Measurements from ENCODE around the gene TTC7B. TPM values are rescaled to one million over a fixed set of nuclear protein-coding genes. Genes with fewer than 3 reads are reported as not detected.
A peak's percentile ranks its signal among the peaks of the same experiment; 100 is the strongest.

Gene TTC7B
- total and polyA plus RNA-seq, 7 donors, result 18.9 to 97.0 (median 59.0) TPM

DNA sequence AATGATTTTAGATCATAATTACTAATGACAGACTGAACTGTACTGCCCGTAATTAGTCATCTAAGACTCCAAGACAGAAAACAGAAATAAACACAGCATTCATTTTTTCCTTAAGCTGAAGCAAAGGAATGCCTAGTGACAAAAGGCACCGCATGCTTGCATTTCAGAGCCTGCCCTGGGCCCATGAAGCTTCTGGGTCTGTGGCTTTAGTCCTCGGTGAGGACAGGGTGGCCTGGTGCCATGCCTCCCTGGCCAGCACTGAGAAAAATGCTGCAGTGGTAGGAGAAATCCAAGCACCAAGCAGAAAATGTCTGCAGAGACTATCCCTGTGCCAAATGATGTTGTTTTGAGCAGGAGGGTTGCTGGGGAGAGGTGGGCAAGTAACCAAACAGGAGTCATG, 247.8 kb downstream of the TTC7B start:
- no peak for TF ChIP-seq CTCF (IDR thresholded peaks at IDR 0.05)
- no peak overlapping the region for H3K4me3 ChIP-seq
- intact Hi-C loops (cut with DNase I), result no loop called here
- no peaks in the 10 kb centered on the region for H3K27me3 ChIP-seq (ENCODE audit: insufficient read depth in 3 of 3, low read length in 2 of 3)
- no peak for ATAC-seq
- H3K27ac ChIP-seq, result no peak overlapping the region
- peak in 1 of 2 donors; percentile 17 for DNase-seq
- no peaks in the 10 kb centered on the region for H3K36me3 ChIP-seq (ENCODE audit: insufficient read depth in 1 of 2, low read depth in 1 of 2)
- H3K4me1 ChIP-seq, result peaks cover 16% of the 10 kb centered on the region
- 45 to 54% (median 48%) methylated on average over 3 of the region's 3 CpGs for WGBS, 3 donors
- H3K9me3 ChIP-seq, result no peaks in the 10 kb centered on the region

- WGBS, 3 donors, result 68 to 82% (median 77%) methylated on average over 7 of the region's 7 CpGs
- Histone ChIP-seq H3K36me3 (ENCODE audit: insufficient read depth in 1 of 2, low read depth in 1 of 2) (no peaks in the 10 kb centered on the region), H3K9me3 (no peaks in the 10 kb centered on the region), H3K4me1 (peaks cover 16% of the 10 kb centered on the region), H3K27me3 (ENCODE audit: insufficient read depth in 3 of 3, low read length in 2 of 3) (no peaks in the 10 kb centered on the region), H3K4me3 (no peak overlapping the region), H3K27ac (no peak overlapping the region)
- no peak for TF ChIP-seq CTCF (IDR thresholded peaks at IDR 0.05)
- intact Hi-C loops (cut with DNase I), result no loop called here
- DNase-seq (peak in 1 of 2 donors; percentile 43), ATAC-seq (peak in 1 of 4 donors; percentile 33)
These were observed 248.2 kb downstream of the TTC7B start for GRCh38 chr14:90567991-90568390.

GRCh38 chr14:90567191-90567590, 249.0 kb downstream of the TTC7B start:
- Histone ChIP-seq H3K36me3 (ENCODE audit: insufficient read depth in 1 of 2, low read depth in 1 of 2) (no peaks in the 10 kb centered on the region), H3K4me3 (no peak overlapping the region), H3K27ac (no peak overlapping the region), H3K4me1 (peaks cover 16% of the 10 kb centered on the region), H3K27me3 (ENCODE audit: insufficient read depth in 3 of 3, low read length in 2 of 3) (no peaks in the 10 kb centered on the region), H3K9me3 (no peaks in the 10 kb centered on the region)
- DNase-seq, result peak in 1 of 2 donors; percentile 23
- 94 to 96% (median 95%) methylated on average over 11 of the region's 11 CpGs for WGBS, 3 donors
- ATAC-seq, result no peak
- no peak for TF ChIP-seq CTCF (IDR thresholded peaks at IDR 0.05)
- intact Hi-C loops (cut with DNase I), result no loop called here

GRCh38 chr14:90566481-90566880, 249.7 kb downstream of the TTC7B start:
- WGBS, 3 donors, result 70 to 89% (median 85%) methylated on average over 4 of the region's 4 CpGs
- H3K27ac ChIP-seq, result no peak overlapping the region
- ATAC-seq, result no peak

More at GRCh38 chr14:90566481-90566880, 249.7 kb downstream of the TTC7B start:
- intact Hi-C loops (cut with DNase I), result no loop called here
- H3K9me3 ChIP-seq, result no peaks in the 10 kb centered on the region
- TF ChIP-seq CTCF (IDR thresholded peaks at IDR 0.05), result no peak
- H3K4me3 ChIP-seq, result no peak overlapping the region
- DNase-seq, result no peak
- peaks cover 11% of the 10 kb centered on the region for H3K4me1 ChIP-seq
- no peaks in the 10 kb centered on the region for H3K27me3 ChIP-seq (ENCODE audit: insufficient read depth in 3 of 3, low read length in 2 of 3)
- H3K36me3 ChIP-seq (ENCODE audit: insufficient read depth in 1 of 2, low read depth in 1 of 2), result peaks cover 0 to under 1% of the 10 kb centered on the region in 2 donors

Data from psoas muscle (tissue), 8 donors.